ENCODE measurements around the gene DCUN1D2. TPM values are rescaled to one million over a fixed set of nuclear protein-coding genes. Genes with fewer than 3 reads are reported as not detected.
"Not testable (repeated sequence)": the region's sequence is repeated elsewhere in the genome, so short reads cannot be mapped to it uniquely, and the experiment has no call there.

Gene DCUN1D2
- total RNA-seq, 1 donor from 2014 or later, result 16.0 TPM

GRCh38 chr13:113465300-113465699, 25.2 kb downstream of the DCUN1D2 start:
- no peak for DNase-seq (ENCODE audit: low spot score)

GRCh38 chr13:113464476-113464875, 26.0 kb downstream of the DCUN1D2 start:
- DNase-seq (ENCODE audit: low spot score), result no peak

GRCh38 chr13:113461022-113461751, 29.3 kb downstream of the DCUN1D2 start:
- no peak for DNase-seq (ENCODE audit: low spot score)

GRCh38 chr13:113460599-113460998, 29.9 kb downstream of the DCUN1D2 start:
- no peak for DNase-seq (ENCODE audit: low spot score)

GRCh38 chr13:113460064-113460555, 30.4 kb downstream of the DCUN1D2 start:
- DNase-seq (ENCODE audit: low spot score), result no peak

GRCh38 chr13:113458253-113459065, 32.1 kb downstream of the DCUN1D2 start:
- DNase-seq (ENCODE audit: low spot score), result no peak

- no peak for DNase-seq (ENCODE audit: low spot score)
These were observed 33.0 kb downstream of the DCUN1D2 start for GRCh38 chr13:113457510-113457909.

- DNase-seq (ENCODE audit: low spot score), result no peak
These were observed 34.3 kb downstream of the DCUN1D2 start for GRCh38 chr13:113456116-113456702.

- no peak for DNase-seq (ENCODE audit: low spot score)
These were observed 35.1 kb downstream of the DCUN1D2 start for GRCh38 chr13:113455384-113455783.

- no peak for DNase-seq (ENCODE audit: low spot score)
These were observed 35.6 kb downstream of the DCUN1D2 start for GRCh38 chr13:113454936-113455335.

- no peak for DNase-seq (ENCODE audit: low spot score)
These were observed 37.3 kb downstream of the DCUN1D2 start, which contains the start of gene ADPRHL1 for GRCh38 chr13:113452942-113453901. Gene ADPRHL1 (minus strand): TSS chr13:113453488. CDS start chr13:113453437, 51 bp downstream.

- no peak for DNase-seq (ENCODE audit: low spot score)
These were observed 38.0 kb downstream of the DCUN1D2 start for GRCh38 chr13:113452466-113452865.

- no peak for DNase-seq (ENCODE audit: low spot score)
These were observed 38.5 kb downstream of the DCUN1D2 start for GRCh38 chr13:113451951-113452421.

GRCh38 chr13:113450861-113451620, 39.5 kb downstream of the DCUN1D2 start:
- peak; percentile 49 for DNase-seq (ENCODE audit: low spot score)

- not testable (repeated sequence) for DNase-seq (ENCODE audit: low spot score)
These were observed 40.2 kb downstream of the DCUN1D2 start for GRCh38 chr13:113450348-113450744.

- no peak for DNase-seq (ENCODE audit: low spot score)
These were observed 40.7 kb downstream of the DCUN1D2 start for GRCh38 chr13:113449693-113450347.

- peak; percentile 52 for DNase-seq (ENCODE audit: low spot score)
These were observed 41.4 kb downstream of the DCUN1D2 start for GRCh38 chr13:113448885-113449692.

GRCh38 chr13:113448545-113448884, 42.0 kb downstream of the DCUN1D2 start:
- no peak for DNase-seq (ENCODE audit: low spot score)

- no peak for DNase-seq (ENCODE audit: low spot score)
These were observed 42.9 kb downstream of the DCUN1D2 start for GRCh38 chr13:113447596-113447995.

All from mucosa of gallbladder (tissue), 1 donor.